Transverse colon (tissue), 3 donors: ENCODE results near the gene DTWD2.

Source experiments
- POLR2A ChIP-seq: fragments of 450-650 bp; IDR thresholded peaks from one replicate; pipeline ENCODE4 v1.6.1; 2016; ENCODE audit warnings: antibody characterized with exemption, mild to moderate bottlenecking, moderate library complexity
- TF ChIP-seq, protein P1 (sequence below), 5 experiments: fragments of 200-600 bp in 3 of 5; fragments of 450-650 bp in 2 of 5; sonication (generic) in 3 of 5; IDR thresholded peaks; 1 replicate in 2 of 5; 2 replicates in 3 of 5; pipeline ENCODE4 v1.5.1; 2016 to 2017; ENCODE audit warnings: antibody characterized with exemption in 5 of 5, inconsistent platforms in 3 of 5, mild to moderate bottlenecking in 2 of 5, moderate library complexity in 1 of 5

DNA sequence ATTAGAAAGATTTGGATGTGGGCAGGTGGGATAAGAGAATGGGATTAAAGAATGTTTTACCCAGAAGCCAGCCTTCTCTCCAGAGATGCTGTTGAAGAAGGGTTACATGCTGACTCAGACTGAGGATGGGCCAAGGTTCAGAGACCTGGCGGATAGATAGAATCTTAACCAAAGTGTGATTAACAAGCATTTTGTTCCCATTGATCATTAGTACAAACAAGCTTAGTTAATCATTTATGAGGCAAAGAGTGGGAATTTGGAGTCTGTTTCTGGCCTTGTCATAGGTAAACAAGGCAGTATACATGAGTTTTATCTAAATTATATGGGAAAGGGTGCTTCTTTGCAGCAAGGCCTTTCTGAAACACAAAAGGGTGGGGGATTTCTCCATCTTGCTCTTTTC lies 20.8 kb upstream of the DTWD2 start:
- TF ChIP-seq POLR2A: no peak
- TF ChIP-seq, protein P1, sequence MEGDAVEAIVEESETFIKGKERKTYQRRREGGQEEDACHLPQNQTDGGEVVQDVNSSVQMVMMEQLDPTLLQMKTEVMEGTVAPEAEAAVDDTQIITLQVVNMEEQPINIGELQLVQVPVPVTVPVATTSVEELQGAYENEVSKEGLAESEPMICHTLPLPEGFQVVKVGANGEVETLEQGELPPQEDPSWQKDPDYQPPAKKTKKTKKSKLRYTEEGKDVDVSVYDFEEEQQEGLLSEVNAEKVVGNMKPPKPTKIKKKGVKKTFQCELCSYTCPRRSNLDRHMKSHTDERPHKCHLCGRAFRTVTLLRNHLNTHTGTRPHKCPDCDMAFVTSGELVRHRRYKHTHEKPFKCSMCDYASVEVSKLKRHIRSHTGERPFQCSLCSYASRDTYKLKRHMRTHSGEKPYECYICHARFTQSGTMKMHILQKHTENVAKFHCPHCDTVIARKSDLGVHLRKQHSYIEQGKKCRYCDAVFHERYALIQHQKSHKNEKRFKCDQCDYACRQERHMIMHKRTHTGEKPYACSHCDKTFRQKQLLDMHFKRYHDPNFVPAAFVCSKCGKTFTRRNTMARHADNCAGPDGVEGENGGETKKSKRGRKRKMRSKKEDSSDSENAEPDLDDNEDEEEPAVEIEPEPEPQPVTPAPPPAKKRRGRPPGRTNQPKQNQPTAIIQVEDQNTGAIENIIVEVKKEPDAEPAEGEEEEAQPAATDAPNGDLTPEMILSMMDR (IDR thresholded peaks at IDR 0.05): no peak
